Panc1 (cell line): ENCODE results near the gene NPW.

Experiments used
- CTCF ChIP-seq: fragments of 450-650 bp; IDR thresholded peaks from 2 replicates; pipeline ENCODE4 v1.5.1; 2017; ENCODE audit warnings: mild to moderate bottlenecking
- POLR2AphosphoS5 ChIP-seq: IDR thresholded peaks from 2 replicates; pipeline ENCODE4 v1.6.1; 2012; ENCODE audit warnings: mild to moderate bottlenecking, low read depth, low read length, moderate library complexity
- TF ChIP-seq, protein P1 (sequence below), 2 experiments: IDR thresholded peaks; 2 replicates each; pipeline ENCODE4 v1.6.1; 2011 to 2012; ENCODE audit warnings: low read depth in 2 of 2, control low read depth in 1 of 2, low read length in 1 of 2, mild to moderate bottlenecking in 1 of 2, moderate library complexity in 1 of 2; ENCODE audit not compliant: insufficient read depth in 1 of 2

DNA sequence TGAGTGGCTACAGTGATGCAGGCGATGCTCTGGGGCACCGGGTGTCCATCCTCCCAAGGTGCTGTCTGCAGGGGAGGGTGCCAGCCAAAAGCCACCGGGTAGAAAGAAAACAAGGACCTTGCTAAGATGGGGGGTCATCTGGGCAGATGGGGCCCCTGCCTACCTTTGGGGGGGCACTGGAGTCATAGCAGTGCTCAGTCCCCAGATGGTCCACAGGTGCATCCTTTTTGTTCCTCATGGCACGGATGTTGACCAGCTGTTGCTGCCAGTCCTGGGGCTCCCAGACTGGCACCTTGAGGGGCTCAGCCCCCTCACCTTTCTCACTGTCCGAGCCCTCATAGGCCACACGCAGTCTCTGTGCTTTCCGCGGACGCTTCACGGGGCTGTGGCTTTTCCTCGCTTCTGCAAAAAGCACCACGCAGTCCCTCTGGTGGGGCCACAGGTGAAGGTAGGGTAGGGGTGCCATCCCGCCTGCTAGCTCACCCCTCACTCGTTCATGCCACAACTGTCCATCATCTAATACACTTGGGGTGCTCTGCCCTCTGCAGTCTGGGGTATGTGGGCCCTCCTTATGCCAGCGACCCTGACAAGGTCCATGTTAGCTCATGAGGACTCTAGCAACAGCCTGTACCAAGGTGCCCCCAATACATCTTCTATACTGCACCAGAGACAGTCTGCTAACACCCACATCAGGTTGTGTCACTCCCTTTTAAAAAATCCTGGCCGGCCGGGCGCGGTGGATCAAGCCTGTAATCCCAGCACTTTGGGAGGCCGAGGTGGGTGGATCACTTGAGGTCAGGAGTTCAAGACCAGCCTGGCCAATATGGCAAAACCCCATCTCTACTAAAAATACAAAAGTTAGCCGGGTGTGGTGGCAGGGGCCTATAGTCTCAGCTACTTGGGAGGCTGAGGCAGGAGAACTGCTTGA is 26.6 kb downstream of the NPW start:
- TF ChIP-seq POLR2AphosphoS5 (no peak), CTCF (no peak)
- TF ChIP-seq, protein P1, sequence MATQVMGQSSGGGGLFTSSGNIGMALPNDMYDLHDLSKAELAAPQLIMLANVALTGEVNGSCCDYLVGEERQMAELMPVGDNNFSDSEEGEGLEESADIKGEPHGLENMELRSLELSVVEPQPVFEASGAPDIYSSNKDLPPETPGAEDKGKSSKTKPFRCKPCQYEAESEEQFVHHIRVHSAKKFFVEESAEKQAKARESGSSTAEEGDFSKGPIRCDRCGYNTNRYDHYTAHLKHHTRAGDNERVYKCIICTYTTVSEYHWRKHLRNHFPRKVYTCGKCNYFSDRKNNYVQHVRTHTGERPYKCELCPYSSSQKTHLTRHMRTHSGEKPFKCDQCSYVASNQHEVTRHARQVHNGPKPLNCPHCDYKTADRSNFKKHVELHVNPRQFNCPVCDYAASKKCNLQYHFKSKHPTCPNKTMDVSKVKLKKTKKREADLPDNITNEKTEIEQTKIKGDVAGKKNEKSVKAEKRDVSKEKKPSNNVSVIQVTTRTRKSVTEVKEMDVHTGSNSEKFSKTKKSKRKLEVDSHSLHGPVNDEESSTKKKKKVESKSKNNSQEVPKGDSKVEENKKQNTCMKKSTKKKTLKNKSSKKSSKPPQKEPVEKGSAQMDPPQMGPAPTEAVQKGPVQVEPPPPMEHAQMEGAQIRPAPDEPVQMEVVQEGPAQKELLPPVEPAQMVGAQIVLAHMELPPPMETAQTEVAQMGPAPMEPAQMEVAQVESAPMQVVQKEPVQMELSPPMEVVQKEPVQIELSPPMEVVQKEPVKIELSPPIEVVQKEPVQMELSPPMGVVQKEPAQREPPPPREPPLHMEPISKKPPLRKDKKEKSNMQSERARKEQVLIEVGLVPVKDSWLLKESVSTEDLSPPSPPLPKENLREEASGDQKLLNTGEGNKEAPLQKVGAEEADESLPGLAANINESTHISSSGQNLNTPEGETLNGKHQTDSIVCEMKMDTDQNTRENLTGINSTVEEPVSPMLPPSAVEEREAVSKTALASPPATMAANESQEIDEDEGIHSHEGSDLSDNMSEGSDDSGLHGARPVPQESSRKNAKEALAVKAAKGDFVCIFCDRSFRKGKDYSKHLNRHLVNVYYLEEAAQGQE (IDR thresholded peaks at IDR 0.05; ENCODE audit: insufficient read depth in 1 of 2, low read depth in 2 of 2, low read length in 1 of 2) = no peak
